K562 (cell line): ENCODE data around the gene TM7SF2. TPM values are rescaled to one million over a fixed set of nuclear protein-coding genes. Genes with fewer than 3 reads are reported as not detected.

ENCODE experiments used
- ATF2 ChIP-seq: sonication (generic); formaldehyde crosslinking; IDR thresholded peaks from 2 replicates; pipeline ENCODE4 v1.8.1; 2022; ENCODE audit warnings: missing genetic modification reagents
- ATF4 ChIP-seq: fragments of 450-650 bp; formaldehyde crosslinking; IDR thresholded peaks from 2 replicates; pipeline ENCODE4 v1.4.0; 2022; ENCODE audit warnings: mild to moderate bottlenecking, moderate library complexity
- BMI1 ChIP-seq: fragments of 150-350 bp; IDR thresholded peaks from 2 replicates; pipeline ENCODE4 v1.6.1; 2014; ENCODE audit warnings: low read length
- EZH2 ChIP-seq: IDR thresholded peaks from 2 replicates; pipeline ENCODE4 v1.6.1; 2012; ENCODE audit warnings: low read depth, mild to moderate bottlenecking, inconsistent platforms, low read length, borderline replicate concordance
- FOXJ3 ChIP-seq: sonication (generic); formaldehyde crosslinking; IDR thresholded peaks from 2 replicates; pipeline ENCODE4 v1.4.0; 2020; ENCODE audit warnings: mild to moderate bottlenecking, missing genetic modification reagents
- NCOA6 ChIP-seq: fragments of 450-650 bp; IDR thresholded peaks from 2 replicates; pipeline ENCODE4 v1.6.1; 2017; ENCODE audit warnings: mild to moderate bottlenecking
- NR1H2 ChIP-seq: sonication (generic); formaldehyde crosslinking; IDR thresholded peaks from 2 replicates; pipeline ENCODE4 v1.4.0; 2020; ENCODE audit warnings: mild to moderate bottlenecking, missing genetic modification reagents
- PCBP1 ChIP-seq: fragments of 200-400 bp; formaldehyde crosslinking; IDR thresholded peaks from 2 replicates; pipeline ENCODE4 v1.6.1; 2018; ENCODE audit warnings: mild to moderate bottlenecking, low read depth, low read length; ENCODE audit not compliant: poor library complexity, severe bottlenecking
- POLR3A ChIP-seq: IDR thresholded peaks from 2 replicates; pipeline ENCODE4 v1.6.1; 2011; ENCODE audit warnings: borderline replicate concordance, mild to moderate bottlenecking, moderate library complexity; ENCODE audit not compliant: insufficient read length, insufficient read depth; ENCODE audit errors: extremely low read depth
- SIN3A ChIP-seq, 2 experiments: fragments of 150-350 bp in 1 of 2; IDR thresholded peaks; 2 replicates each; pipeline ENCODE4 v1.6.1; 2011 to 2016; ENCODE audit warnings: borderline replicate concordance in 2 of 2, low read depth in 2 of 2, low read length in 2 of 2, mild to moderate bottlenecking in 2 of 2, moderate library complexity in 2 of 2; ENCODE audit not compliant: control insufficient read depth in 1 of 2
- SIX5 ChIP-seq, 2 experiments: IDR thresholded peaks; 2 replicates each; pipeline ENCODE4 v1.6.1; 2011; ENCODE audit warnings: low read length in 2 of 2, borderline replicate concordance in 1 of 2, low read depth in 1 of 2, mild to moderate bottlenecking in 1 of 2, moderate library complexity in 1 of 2; ENCODE audit not compliant: insufficient read depth in 1 of 2
- TCFL5 ChIP-seq: fragments of 250-450 bp; sonication (Bioruptor Pico); conservative IDR thresholded peaks from 2 replicates; pipeline ENCODE4 v1.6.1; 2021; ENCODE audit warnings: mild to moderate bottlenecking, moderate library complexity, matching md5 sums
- THAP12 ChIP-seq: fragments of 250-450 bp; sonication (Bioruptor Pico); IDR thresholded peaks from 2 replicates; pipeline ENCODE4 v1.9.0; 2021; ENCODE audit warnings: mild to moderate bottlenecking, inconsistent platforms
- ZFX ChIP-seq: sonication (generic); formaldehyde crosslinking; IDR thresholded peaks from 2 replicates; pipeline ENCODE4 v1.8.0; 2022; ENCODE audit warnings: mild to moderate bottlenecking, missing genetic modification reagents, moderate library complexity
- ZNF551 ChIP-seq: fragments of 250-450 bp; sonication (Bioruptor Pico); IDR thresholded peaks from 2 replicates; pipeline ENCODE4 v1.5.0; 2021; ENCODE audit warnings: mild to moderate bottlenecking, moderate library complexity
- ZNF583 ChIP-seq: fragments of 250-450 bp; sonication (Bioruptor Pico); IDR thresholded peaks from 2 replicates; pipeline ENCODE4 v1.4.0; 2020
- ZNF644 ChIP-seq: fragments of 200-800 bp; sonication (Bioruptor generic); IDR thresholded peaks from 2 replicates; pipeline ENCODE4 v1.6.1; 2016; ENCODE audit warnings: low read depth, missing genetic modification characterization, missing compliant biosample characterization
- ZNF76 ChIP-seq: fragments of 250-450 bp; sonication (Bioruptor Pico); IDR thresholded peaks from 2 replicates; pipeline ENCODE4 v1.4.0; 2020; ENCODE audit warnings: mild to moderate bottlenecking, moderate library complexity, borderline replicate concordance
- polyA plus RNA-seq, 8 experiments: library from polyadenylated mRNA; depleted of rRNA in 4 of 8; stranded (reverse) in 5 of 8; unstranded in 3 of 8; fragments of >200 nt; fragmentation: Nextera tagmentation in 2 of 8; fragmentation: Illumina TruSeq in 1 of 8; extraction: Ambion mirVana in 2 of 8; extraction: Trizol in 1 of 8; gene quantifications; 2 replicates each; pipeline versions ENCODE4 v1.2.1 to v1.2.3, GENCODE V29; 2011 to 2014; ENCODE audit warnings: inconsistent platforms in 1 of 8, missing spikeins in 1 of 8
- total RNA-seq, 7 experiments: library from RNA; depleted of rRNA in 6 of 7; stranded (reverse); fragments of >200 nt in 6 of 7; fragmentation: Illumina TruSeq in 2 of 7; extraction: Trizol in 2 of 7; gene quantifications; 2 replicates each; pipeline versions ENCODE4 v1.2.1 to v1.2.3, GENCODE V29; 2011 to 2021; ENCODE audit warnings: low replicate concordance in 1 of 7
- TF ChIP-seq, protein P1 (sequence below): fragments of 450-650 bp; formaldehyde crosslinking; IDR thresholded peaks from 2 replicates; pipeline ENCODE4 v1.4.0; 2020; ENCODE audit warnings: mild to moderate bottlenecking, moderate library complexity

The TM7SF2 gene
- total and polyA plus RNA-seq, 9 of the 15 experiments (the other 6 are each of a cell fraction or from before 2014, with no cell fraction given): 1.2 to 22.0 (median 14.3) TPM

- TF ChIP-seq NR1H2 (0 out of 2 replicates have a peak, but pooled peaks have one; percentile 71), ATF4 (CRISPR knock-in tag) (0 out of 2 replicates have a peak, but pooled peaks have one; percentile 45), POLR3A (no peak), ZNF551 (CRISPR knock-in tag) (no peak), EZH2 (no peak), SIX5 (IDR thresholded peaks at IDR 0.05; ENCODE audit: borderline replicate concordance in 1 of 2, insufficient read depth in 1 of 2, low read depth in 1 of 2, low read length in 2 of 2) (peak; percentile 32 to 33; a peak in 2 of 4 replicates), ZFX (CRISPR knock-in tag) (peak; percentile 100), BMI1 (peak; percentile 23; the same call in 1 of the 2 replicates), SIN3A (IDR thresholded peaks at IDR 0.05; ENCODE audit: borderline replicate concordance in 2 of 2, control insufficient read depth in 1 of 2, low read depth in 2 of 2, low read length in 2 of 2) (peak; percentile 89 to 94; a peak in 3 of 4 replicates), NCOA6 (no peak), THAP12 (CRISPR knock-in tag) (peak; percentile 48; the same call in 1 of the 2 replicates), FOXJ3 (CRISPR knock-in tag) (no peak), ZNF644 (tag) (no peak), TCFL5 (no peak), ZNF76 (CRISPR knock-in tag) (no peak), PCBP1 (peak; percentile 48), ATF2 (CRISPR knock-in tag) (no peak; the same call in 1 of the 2 replicates), ZNF583 (CRISPR knock-in tag) (no peak)
- TF ChIP-seq, protein P1, sequence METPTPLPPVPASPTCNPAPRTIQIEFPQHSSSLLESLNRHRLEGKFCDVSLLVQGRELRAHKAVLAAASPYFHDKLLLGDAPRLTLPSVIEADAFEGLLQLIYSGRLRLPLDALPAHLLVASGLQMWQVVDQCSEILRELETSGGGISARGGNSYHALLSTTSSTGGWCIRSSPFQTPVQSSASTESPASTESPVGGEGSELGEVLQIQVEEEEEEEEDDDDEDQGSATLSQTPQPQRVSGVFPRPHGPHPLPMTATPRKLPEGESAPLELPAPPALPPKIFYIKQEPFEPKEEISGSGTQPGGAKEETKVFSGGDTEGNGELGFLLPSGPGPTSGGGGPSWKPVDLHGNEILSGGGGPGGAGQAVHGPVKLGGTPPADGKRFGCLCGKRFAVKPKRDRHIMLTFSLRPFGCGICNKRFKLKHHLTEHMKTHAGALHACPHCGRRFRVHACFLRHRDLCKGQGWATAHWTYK: peak; percentile 70
These were observed 5.8 kb downstream of the TM7SF2 start, which contains the start of gene ZNHIT2 (continued) for GRCh38 chr11:65117206-65118096.
